Measurements from ENCODE around the gene GAPDH.

GRCh38 chr12:6549684-6550151 is 15.4 kb downstream of the GAPDH start:
- TF ChIP-seq REST (tag by site-specific recombination; IDR thresholded peaks at IDR 0.05) (no peak), CTCF (tag by site-specific recombination; IDR thresholded peaks at IDR 0.05) (no peak), TCF7L2 (IDR thresholded peaks at IDR 0.05; ENCODE audit: borderline replicate concordance, low read depth, low read length) (no peak), KLF8 (tag by site-specific recombination; IDR thresholded peaks at IDR 0.05) (no peak)
